Liver (tissue), 9 donors: ENCODE data around the gene SMIM14. TPM values are rescaled to one million over a fixed set of nuclear protein-coding genes. Genes with fewer than 3 reads are reported as not detected.

Experiments
- DNase-seq: peaks from one replicate; pipeline ENCODE4 v3.0.0-alpha.2; 2017; ENCODE audit warnings: low spot score
- H3K27ac ChIP-seq, 2 donors: one replicate each; pipeline ENCODE4 v1.7.0; 2013; ENCODE audit warnings: inconsistent platforms in 2 of 2, low read length in 2 of 2, control low read depth in 1 of 2, low read depth in 1 of 2, mild to moderate bottlenecking in 1 of 2
- H3K27me3 ChIP-seq, 4 donors: one replicate each; pipeline versions ENCODE4 v1.6.1 to v1.7.0; 2013; ENCODE audit warnings: low read length in 3 of 4, inconsistent platforms in 1 of 4, mild to moderate bottlenecking in 1 of 4, moderate library complexity in 1 of 4; ENCODE audit not compliant: control insufficient read depth in 4 of 4, insufficient read depth in 4 of 4
- H3K36me3 ChIP-seq, 4 donors: one replicate each; pipeline versions ENCODE4 v1.6.1 to v1.7.0; 2013; ENCODE audit warnings: low read length in 3 of 4, mild to moderate bottlenecking in 3 of 4, low read depth in 1 of 4, moderate library complexity in 1 of 4; ENCODE audit not compliant: control insufficient read depth in 4 of 4, insufficient read depth in 3 of 4
- H3K4me1 ChIP-seq, 4 donors: one replicate each; pipeline versions ENCODE4 v1.6.1 to v1.7.0; 2013; ENCODE audit warnings: low read length in 3 of 4, mild to moderate bottlenecking in 3 of 4, moderate library complexity in 1 of 4; ENCODE audit not compliant: control insufficient read depth in 4 of 4, insufficient read depth in 4 of 4
- H3K4me3 ChIP-seq, 3 donors: one replicate each; pipeline versions ENCODE4 v1.6.1 to v1.7.0; 2013; ENCODE audit warnings: low read length in 3 of 3, control low read depth in 1 of 3, low read depth in 1 of 3, mild to moderate bottlenecking in 1 of 3
- H3K9ac ChIP-seq, 2 donors: one replicate each; pipeline ENCODE4 v1.7.0; 2013; ENCODE audit warnings: low read length in 2 of 2, mild to moderate bottlenecking in 2 of 2, moderate library complexity in 2 of 2, control low read depth in 1 of 2, low read depth in 1 of 2
- H3K9me3 ChIP-seq, 4 donors: one replicate each; pipeline versions ENCODE4 v1.6.1 to v1.7.0; 2013; ENCODE audit warnings: low read length in 3 of 4; ENCODE audit not compliant: control insufficient read depth in 4 of 4
- EGR1 ChIP-seq, 2 donors: IDR thresholded peaks; 2 replicates each; pipeline ENCODE4 v1.6.1; 2016 to 2018; ENCODE audit warnings: antibody characterized with exemption in 2 of 2, low read depth in 2 of 2
- FOXA1 ChIP-seq: IDR thresholded peaks from 2 replicates; pipeline ENCODE4 v1.6.1; 2016; ENCODE audit warnings: antibody characterized with exemption
- FOXA2 ChIP-seq: IDR thresholded peaks from 2 replicates; pipeline ENCODE4 v1.6.1; 2016; ENCODE audit warnings: antibody characterized with exemption
- GABPA ChIP-seq, 2 donors: IDR thresholded peaks in 1 of 2; conservative IDR thresholded peaks in 1 of 2; 2 replicates each; pipeline ENCODE4 v1.6.1; 2016; ENCODE audit warnings: antibody characterized with exemption in 2 of 2, mild to moderate bottlenecking in 1 of 2, moderate library complexity in 1 of 2
- HNF4A ChIP-seq, 2 donors: conservative IDR thresholded peaks; 2 replicates each; pipeline ENCODE4 v1.6.1; 2016; ENCODE audit warnings: antibody characterized with exemption in 2 of 2, mild to moderate bottlenecking in 2 of 2
- JUND ChIP-seq, 2 donors: IDR thresholded peaks; 2 replicates each; pipeline ENCODE4 v1.6.1; 2016; ENCODE audit warnings: antibody characterized with exemption in 2 of 2
- MAX ChIP-seq: IDR thresholded peaks from 2 replicates; pipeline ENCODE4 v1.6.1; 2016; ENCODE audit warnings: antibody characterized with exemption
- NR2F2 ChIP-seq: IDR thresholded peaks from 2 replicates; pipeline ENCODE4 v1.6.1; 2016; ENCODE audit warnings: antibody characterized with exemption
- REST ChIP-seq: IDR thresholded peaks from 2 replicates; pipeline ENCODE4 v1.6.1; 2016; ENCODE audit warnings: antibody characterized with exemption, mild to moderate bottlenecking
- RXRA ChIP-seq, 2 donors: IDR thresholded peaks; 2 replicates each; pipeline ENCODE4 v1.6.1; 2017 to 2018; ENCODE audit warnings: antibody characterized with exemption in 2 of 2, mild to moderate bottlenecking in 1 of 2
- SP1 ChIP-seq: IDR thresholded peaks from 2 replicates; pipeline ENCODE4 v1.6.1; 2018; ENCODE audit warnings: antibody characterized with exemption, mild to moderate bottlenecking
- TAF1 ChIP-seq: conservative IDR thresholded peaks from 2 replicates; pipeline ENCODE4 v1.6.1; 2016; ENCODE audit warnings: antibody characterized with exemption, mild to moderate bottlenecking
- YY1 ChIP-seq: IDR thresholded peaks from 2 replicates; pipeline ENCODE4 v1.6.1; 2016; ENCODE audit warnings: antibody characterized with exemption, mild to moderate bottlenecking
- WGBS: extraction: QIAGEN DNeasy Blood & Tissue Kit; methylation state at CpG from one replicate; pipeline ENCODE4 v1.1.7; 2013; 5-methylcytosine and 5-hydroxymethylcytosine counted together
- polyA plus RNA-seq, 2 donors: library from polyadenylated mRNA; stranded (reverse) in 1 of 2; unstranded in 1 of 2; fragments of 200-250 nt in 1 of 2; fragments of >200 nt in 1 of 2; fragmentation: Nextera tagmentation in 1 of 2; extraction: Ambion mirVana in 1 of 2; gene quantifications; one replicate each; pipeline versions ENCODE4 v1.2.1 to v1.2.3, GENCODE V29; 2013 to 2015
- total RNA-seq, 2 donors: library from RNA; depleted of rRNA; stranded (reverse); fragments of >200 nt; gene quantifications; one replicate each; pipeline ENCODE4 v1.2.3, GENCODE V29; 2014
- TF ChIP-seq, protein P1 (sequence below): fragments of 150-350 bp; IDR thresholded peaks from 2 replicates; pipeline ENCODE4 v1.5.1; 2017; ENCODE audit warnings: improper control_type of control experiment, low read depth, low read length; ENCODE audit not compliant: missing input control
- TF ChIP-seq, protein P2 (sequence below): IDR thresholded peaks from 2 replicates; pipeline ENCODE4 v1.6.1; 2016; ENCODE audit warnings: antibody characterized with exemption
- donor health status: healthy.
- donor health status: healthy.
- donor health status: healthy.
- donor health status: healthy.
- donor health status: healthy.

SMIM14 gene
- total and polyA plus RNA-seq, 4 donors: 21.1 to 311 (median 91.6) TPM

DNA sequence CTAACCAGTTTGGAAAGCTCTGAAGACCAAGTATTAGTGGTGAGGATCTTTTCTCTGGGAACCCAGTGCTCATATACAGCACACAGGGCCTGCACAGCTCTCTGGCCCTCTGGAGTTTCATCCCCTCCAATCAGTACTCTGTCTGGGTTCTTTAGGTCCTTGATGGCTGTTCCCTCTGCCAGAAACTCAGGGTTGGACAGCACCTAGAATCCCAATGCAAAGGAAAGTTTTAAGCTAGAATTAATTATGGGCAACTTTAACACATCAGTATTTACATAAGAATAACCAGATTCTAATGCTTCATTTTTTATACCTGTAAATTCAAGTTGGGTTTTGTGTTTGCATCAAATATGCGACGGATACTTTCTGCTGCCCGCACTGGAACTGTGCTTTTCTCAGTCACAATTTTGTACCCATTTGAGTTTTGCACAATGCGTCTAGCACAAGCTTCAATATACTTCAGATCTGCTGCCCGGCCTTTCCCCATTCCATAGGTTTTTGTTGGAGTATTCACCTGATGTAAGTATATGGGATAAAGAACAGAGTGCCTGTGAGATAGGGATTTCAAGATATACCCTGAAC lies 128.2 kb downstream of the SMIM14 start:
- Histone ChIP-seq H3K4me3 (no peak overlapping the region), H3K27ac (no peak overlapping the region), H3K9ac (no peak overlapping the region), H3K27me3 (no peaks in the 10 kb centered on the region), H3K9me3 (no peaks in the 10 kb centered on the region), H3K4me1 (peaks cover 0 to 7% (median 3%) of the 10 kb centered on the region in 4 donors), H3K36me3 (peaks cover 15 to 69% (median 57%) of the 10 kb centered on the region in 4 donors)
- 97% methylated on average over 5 of the region's 5 CpGs for WGBS
- no peak for DNase-seq
- no peak for TF ChIP-seq JUND (IDR thresholded peaks at IDR 0.05)
- TF ChIP-seq, protein P1, sequence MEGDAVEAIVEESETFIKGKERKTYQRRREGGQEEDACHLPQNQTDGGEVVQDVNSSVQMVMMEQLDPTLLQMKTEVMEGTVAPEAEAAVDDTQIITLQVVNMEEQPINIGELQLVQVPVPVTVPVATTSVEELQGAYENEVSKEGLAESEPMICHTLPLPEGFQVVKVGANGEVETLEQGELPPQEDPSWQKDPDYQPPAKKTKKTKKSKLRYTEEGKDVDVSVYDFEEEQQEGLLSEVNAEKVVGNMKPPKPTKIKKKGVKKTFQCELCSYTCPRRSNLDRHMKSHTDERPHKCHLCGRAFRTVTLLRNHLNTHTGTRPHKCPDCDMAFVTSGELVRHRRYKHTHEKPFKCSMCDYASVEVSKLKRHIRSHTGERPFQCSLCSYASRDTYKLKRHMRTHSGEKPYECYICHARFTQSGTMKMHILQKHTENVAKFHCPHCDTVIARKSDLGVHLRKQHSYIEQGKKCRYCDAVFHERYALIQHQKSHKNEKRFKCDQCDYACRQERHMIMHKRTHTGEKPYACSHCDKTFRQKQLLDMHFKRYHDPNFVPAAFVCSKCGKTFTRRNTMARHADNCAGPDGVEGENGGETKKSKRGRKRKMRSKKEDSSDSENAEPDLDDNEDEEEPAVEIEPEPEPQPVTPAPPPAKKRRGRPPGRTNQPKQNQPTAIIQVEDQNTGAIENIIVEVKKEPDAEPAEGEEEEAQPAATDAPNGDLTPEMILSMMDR: no peak
- no peak for TF ChIP-seq EGR1 (IDR thresholded peaks at IDR 0.05; ENCODE audit: low read depth in 2 of 2)
- no peak for TF ChIP-seq GABPA (IDR thresholded peaks at IDR 0.05 in 1 of 2, conservative IDR thresholded peaks at IDR 0.05 in 1 of 2)
- no peak for TF ChIP-seq NR2F2
- TF ChIP-seq, protein P2, sequence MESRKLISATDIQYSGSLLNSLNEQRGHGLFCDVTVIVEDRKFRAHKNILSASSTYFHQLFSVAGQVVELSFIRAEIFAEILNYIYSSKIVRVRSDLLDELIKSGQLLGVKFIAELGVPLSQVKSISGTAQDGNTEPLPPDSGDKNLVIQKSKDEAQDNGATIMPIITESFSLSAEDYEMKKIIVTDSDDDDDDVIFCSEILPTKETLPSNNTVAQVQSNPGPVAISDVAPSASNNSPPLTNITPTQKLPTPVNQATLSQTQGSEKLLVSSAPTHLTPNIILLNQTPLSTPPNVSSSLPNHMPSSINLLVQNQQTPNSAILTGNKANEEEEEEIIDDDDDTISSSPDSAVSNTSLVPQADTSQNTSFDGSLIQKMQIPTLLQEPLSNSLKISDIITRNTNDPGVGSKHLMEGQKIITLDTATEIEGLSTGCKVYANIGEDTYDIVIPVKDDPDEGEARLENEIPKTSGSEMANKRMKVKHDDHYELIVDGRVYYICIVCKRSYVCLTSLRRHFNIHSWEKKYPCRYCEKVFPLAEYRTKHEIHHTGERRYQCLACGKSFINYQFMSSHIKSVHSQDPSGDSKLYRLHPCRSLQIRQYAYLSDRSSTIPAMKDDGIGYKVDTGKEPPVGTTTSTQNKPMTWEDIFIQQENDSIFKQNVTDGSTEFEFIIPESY: no peak
- TF ChIP-seq FOXA2: no peak
- TF ChIP-seq RXRA (IDR thresholded peaks at IDR 0.05): no peak
- no peak for TF ChIP-seq YY1
- no peak for TF ChIP-seq SP1
- TF ChIP-seq FOXA1: no peak
- TF ChIP-seq TAF1: no peak
- no peak for TF ChIP-seq REST
- no peak for TF ChIP-seq MAX
- TF ChIP-seq HNF4A (conservative IDR thresholded peaks at IDR 0.05): no peak

DNA sequence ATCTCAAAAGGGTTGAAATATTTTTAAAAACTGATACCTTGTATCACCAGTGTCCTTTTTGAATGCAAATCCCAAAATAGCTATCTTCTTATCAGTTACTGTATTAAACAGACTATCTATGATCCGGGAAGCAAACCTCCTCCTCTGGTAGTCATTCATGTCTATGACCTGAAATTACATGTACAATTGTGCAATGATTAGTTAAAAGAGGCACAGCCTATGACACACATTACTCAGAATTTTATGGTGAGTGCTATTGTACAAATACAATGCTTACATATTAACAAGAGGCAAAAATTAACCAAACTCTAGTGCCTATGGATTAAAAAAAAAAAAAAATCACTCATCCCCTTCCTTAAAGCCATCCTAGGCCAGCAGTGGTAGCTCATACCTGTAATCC lies 133.1 kb downstream of the SMIM14 start:
- Histone ChIP-seq H3K27me3 (no peaks in the 10 kb centered on the region), H3K4me3 (no peak overlapping the region), H3K4me1 (peaks cover 0 to 1% (median 0%) of the 10 kb centered on the region in 4 donors), H3K9ac (no peak overlapping the region), H3K9me3 (no peaks in the 10 kb centered on the region), H3K36me3 (peaks cover 28 to 83% (median 77%) of the 10 kb centered on the region in 4 donors), H3K27ac (peak overlapping the region in 1 of 2 donors; percentile 9)
- DNase-seq: no peak
- TF ChIP-seq REST (no peak), RXRA (IDR thresholded peaks at IDR 0.05) (peak in 1 of 2 donors; percentile 8), EGR1 (IDR thresholded peaks at IDR 0.05; ENCODE audit: low read depth in 2 of 2) (no peak)
- WGBS: 35% methylated on average over 1 of the region's 1 CpG
